A549 (cell line): ENCODE results near the gene SMARCB1.

Experiments used
- BHLHE40 ChIP-seq: IDR thresholded peaks from 2 replicates; pipeline ENCODE4 v1.6.1; 2012; ENCODE audit warnings: low read depth, low read length, inconsistent platforms
- CTCF ChIP-seq: fragments of >200 bp; sonication (Bioruptor Twin); formaldehyde crosslinking; IDR thresholded peaks from 3 replicates; pipeline ENCODE4 v1.5.1; 2016
- ELK1 ChIP-seq: fragments of 150-350 bp; IDR thresholded peaks from 2 replicates; pipeline ENCODE4 v1.6.1; 2014; ENCODE audit warnings: low read depth, mild to moderate bottlenecking, low read length
- EP300 ChIP-seq, 2 experiments: fragments of >200 bp; sonication (Bioruptor Twin); formaldehyde crosslinking; IDR thresholded peaks; 2 replicates in 1 of 2; 3 replicates in 1 of 2; pipeline ENCODE4 v1.6.1; 2016 to 2017
- HDAC2 ChIP-seq: fragments of 200-600 bp; sonication (generic); IDR thresholded peaks from 2 replicates; pipeline ENCODE4 v1.6.1; 2016
- KDM5A ChIP-seq: fragments of 200-600 bp; sonication (generic); IDR thresholded peaks from 2 replicates; pipeline ENCODE4 v1.6.1; 2016; ENCODE audit warnings: antibody characterized with exemption, mild to moderate bottlenecking
- MAX ChIP-seq: IDR thresholded peaks from 2 replicates; pipeline ENCODE4 v1.6.1; 2012
- MAZ ChIP-seq: fragments of 150-350 bp; IDR thresholded peaks from 2 replicates; pipeline ENCODE4 v1.6.1; 2014; ENCODE audit warnings: antibody characterized with exemption, low read depth, low read length, borderline replicate concordance
- POLR2A ChIP-seq: IDR thresholded peaks from 2 replicates; pipeline ENCODE4 v1.6.1; 2012; ENCODE audit warnings: mild to moderate bottlenecking, low read length
- RAD21 ChIP-seq, 2 experiments: fragments of >200 bp in 1 of 2; sonication (Bioruptor Twin) in 1 of 2; formaldehyde crosslinking in 1 of 2; IDR thresholded peaks in 1 of 2; conservative IDR thresholded peaks in 1 of 2; 2 replicates in 1 of 2; 3 replicates in 1 of 2; pipeline ENCODE4 v1.6.1; 2012 to 2018; ENCODE audit warnings: inconsistent platforms in 1 of 2
- RCOR1 ChIP-seq: fragments of 150-350 bp; IDR thresholded peaks from 2 replicates; pipeline ENCODE4 v1.6.1; 2014; ENCODE audit warnings: antibody characterized with exemption, low read length, low read depth
- USF2 ChIP-seq: fragments of 450-650 bp; IDR thresholded peaks from 2 replicates; pipeline ENCODE4 v1.6.1; 2014; ENCODE audit warnings: antibody characterized with exemption
- ZC3H11A ChIP-seq: fragments of 450-650 bp; IDR thresholded peaks from 2 replicates; pipeline ENCODE4 v1.6.1; 2014; ENCODE audit warnings: antibody characterized with exemption, mild to moderate bottlenecking

GRCh38 chr22:23777776-23778576 lies 8.8 kb upstream of the SMARCB1 start:
- TF ChIP-seq USF2 (no peak), KDM5A (no peak), RCOR1 (no peak), CTCF (no peak), ELK1 (no peak), HDAC2 (no peak), EP300 (IDR thresholded peaks at IDR 0.05) (no peak), RAD21 (conservative IDR thresholded peaks at IDR 0.05 in 1 of 2, IDR thresholded peaks at IDR 0.05 in 1 of 2) (no peak), ZC3H11A (no peak), MAZ (no peak), BHLHE40 (no peak), MAX (no peak), POLR2A (no peak)
